Left colon (tissue), 2 donors: Measurements from ENCODE around the gene SINHCAF. TPM values are rescaled to one million over a fixed set of nuclear protein-coding genes. Genes with fewer than 3 reads are reported as not detected.
"Not testable (repeated sequence)": the region's sequence is repeated elsewhere in the genome, so short reads cannot be mapped to it uniquely, and the experiment has no call there.

Experiments used
- ATAC-seq: fragments of 200-7000 bp; cut with Tn5 transposase; one replicate; pipeline ENCODE4 v1.9.1; 2020; ENCODE audit warnings: mild to moderate bottlenecking, moderate library complexity
- DNase-seq, 2 donors: peaks; one replicate each; pipeline ENCODE4 v3.0.0-alpha.2; 2020
- intact Hi-C, 2 donors: fragments of 100-400 bp; cut with DNase I in 1 of 2; cut with micrococcal nuclease in 1 of 2; formaldehyde crosslinking; loops; one replicate each; pipeline versions ENCODE4 v1.11.2 to v1.14.0; 2022; cut with DNase I, micrococcal nuclease
- total RNA-seq, 2 donors: library from RNA; stranded (reverse); fragmentation: NEBNext Ultra II Directional; extraction: Animal tissue kit (Norgen Biotek cat#: 25700); gene quantifications; one replicate each; pipeline ENCODE4 v1.2.1, GENCODE V29; 2021
- donor health status: DM: no; HTN: no; CAD: no.
- donor health status: DM: yes; HTN: yes; CAD: no.

Gene SINHCAF
- total RNA-seq, 2 donors from 2014 or later, result 66.7 to 71.0 TPM

GRCh38 chr12:31246470-31246850 is 79.5 kb downstream of the SINHCAF start:
- intact Hi-C loops, result no loop called here
- ATAC-seq, result no peak
- DNase-seq, result no peak

DNA sequence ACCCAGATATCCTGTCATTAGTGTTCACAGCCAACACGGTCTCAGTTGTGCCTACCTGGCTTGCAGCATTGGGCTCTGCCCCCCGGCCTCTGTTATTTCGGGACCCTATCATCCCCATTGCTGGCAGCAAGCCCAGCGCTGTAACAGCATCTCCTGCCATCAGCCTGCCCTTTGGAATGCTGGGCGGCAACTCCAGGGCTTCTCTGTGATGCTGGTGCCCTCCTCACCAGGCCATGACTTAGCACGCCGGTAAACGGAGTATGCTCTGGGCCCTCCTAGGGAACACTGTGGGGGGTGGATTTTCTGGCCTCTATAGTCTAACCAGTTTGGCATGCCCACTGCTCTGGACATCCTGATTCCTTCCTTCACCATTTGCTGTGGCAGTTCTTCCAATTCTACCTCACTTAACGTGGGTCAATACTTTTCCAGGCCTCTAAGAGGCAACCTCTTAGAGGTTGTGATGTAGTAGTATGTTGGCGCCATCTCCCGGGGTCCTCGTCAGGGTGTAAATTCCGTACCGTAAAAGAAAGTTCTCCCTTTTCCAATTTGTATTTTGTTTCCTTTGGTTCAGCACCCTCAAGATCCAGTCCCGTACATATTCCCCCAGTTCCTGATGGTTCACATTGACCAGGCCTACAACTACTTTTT is 80.0 kb downstream of the SINHCAF start:
- no peak for DNase-seq
- intact Hi-C loops, result no loop called here
- no peak for ATAC-seq

DNA sequence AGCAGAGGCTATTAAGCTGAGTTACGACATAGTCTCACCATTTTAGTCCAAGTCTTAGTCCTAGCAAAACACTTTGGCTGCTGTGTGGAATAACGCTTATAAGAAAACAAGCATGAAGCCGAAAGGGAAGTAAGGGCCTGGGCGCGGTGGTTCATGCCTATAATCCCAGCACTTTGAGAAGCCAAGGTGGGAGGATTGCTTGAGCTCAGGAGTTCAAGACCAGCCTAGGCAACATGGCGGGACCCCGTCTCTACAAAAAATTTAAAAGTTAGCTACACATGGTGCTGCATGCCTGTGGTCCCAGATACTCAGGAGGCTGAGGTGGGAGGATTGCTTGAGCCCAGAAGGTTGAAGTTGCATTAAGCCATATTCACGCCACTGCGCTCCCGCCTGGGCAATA is 83.5 kb downstream of the SINHCAF start:
- DNase-seq, ATAC-seq, intact Hi-C loops: not testable (repeated sequence)

DNA sequence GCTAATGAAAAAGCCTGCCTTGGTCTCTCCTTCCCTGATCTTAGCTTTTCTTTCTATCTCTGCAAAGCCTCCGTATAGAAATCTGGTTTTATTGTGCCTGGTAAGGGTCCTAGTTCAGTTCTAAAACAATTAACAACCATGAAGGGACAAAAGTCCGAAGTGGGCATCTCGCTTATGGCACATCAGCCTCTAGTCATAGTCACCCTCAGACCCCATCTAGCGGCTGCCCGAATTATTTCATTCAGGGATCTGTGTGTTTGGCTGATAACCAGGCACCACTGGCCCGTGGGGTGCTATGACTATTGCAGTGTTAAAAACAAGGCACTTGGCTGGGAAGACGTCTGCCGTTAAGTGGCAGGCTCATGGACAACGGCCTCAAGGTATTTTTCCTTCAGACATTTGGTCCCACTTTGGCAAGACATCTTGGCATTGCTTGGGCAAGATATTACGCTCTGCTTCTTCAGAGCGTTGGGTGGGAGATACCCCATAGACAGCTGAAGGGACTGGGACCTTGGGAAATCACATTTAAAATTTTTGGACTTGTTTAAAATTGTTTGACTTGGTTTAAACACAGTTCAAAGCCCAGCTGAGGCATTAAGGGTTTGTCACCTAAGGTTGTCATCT is 87.1 kb downstream of the SINHCAF start:
- DNase-seq, result peak; percentile 51 to 76
- peak; percentile 70 for ATAC-seq
- intact Hi-C loops, result loop anchor here in 1 of 2 donors (5.0 kb wide), 1 partner anchor 397 kb away; no protein-coding TSS in a partner anchor

DNA sequence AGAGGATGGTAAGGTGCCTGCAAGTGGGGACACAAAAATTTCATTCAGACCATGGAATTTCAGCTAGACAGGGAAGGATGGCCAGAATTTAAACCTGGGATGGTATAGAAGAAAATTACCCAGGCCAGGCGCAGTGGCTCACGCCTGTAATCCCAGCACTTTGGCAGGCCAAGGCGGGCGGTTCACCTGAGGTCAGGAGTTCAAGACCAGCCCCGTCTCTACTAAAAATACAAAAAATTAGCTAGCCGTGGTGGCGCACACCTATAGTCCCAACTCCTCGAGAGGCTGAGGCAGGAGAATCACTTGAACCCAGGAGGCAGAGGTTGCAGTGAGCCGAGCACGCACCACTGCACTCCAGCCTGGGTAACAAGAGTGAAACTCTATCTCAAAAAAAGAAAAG is 87.6 kb downstream of the SINHCAF start:
- DNase-seq, ATAC-seq: not testable (repeated sequence)
- intact Hi-C loops, result loop anchor here in 1 of 2 donors (5.0 kb wide), 1 partner anchor 396 kb away; no protein-coding TSS in a partner anchor

DNA sequence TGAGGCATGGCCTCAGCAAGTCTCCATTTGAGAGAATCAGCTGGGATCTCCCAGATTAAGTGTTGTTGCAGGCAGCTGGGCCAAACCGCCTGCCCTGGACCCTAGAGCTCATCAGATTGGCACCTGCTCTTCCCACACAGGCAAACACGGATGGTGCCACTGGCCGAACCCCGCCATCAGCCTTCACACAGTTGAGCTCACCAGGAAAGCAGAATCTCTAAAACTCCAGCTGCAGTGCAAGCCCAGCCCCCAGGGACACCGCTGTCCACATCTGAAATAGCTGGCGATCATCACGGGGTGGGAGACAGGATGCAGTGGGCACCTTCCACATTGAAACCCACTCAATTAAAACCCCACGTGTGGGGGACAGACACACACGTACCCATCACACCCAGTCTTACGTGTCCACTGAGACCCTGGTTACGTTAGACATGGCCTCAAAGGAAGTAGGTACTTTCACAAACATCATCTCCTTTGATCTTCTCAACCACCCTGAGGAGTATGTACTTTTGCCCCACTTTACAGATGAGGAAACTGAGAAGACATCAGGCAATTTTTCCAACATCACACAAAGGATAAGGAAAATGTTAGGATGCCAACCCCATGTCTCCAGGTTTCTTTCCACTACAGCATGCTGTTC is 88.8 kb downstream of the SINHCAF start:
- intact Hi-C loops, result loop anchor here in 1 of 2 donors (5.0 kb wide), 1 partner anchor 395 kb away; no protein-coding TSS in a partner anchor
- DNase-seq, result no peak
- ATAC-seq, result no peak

DNA sequence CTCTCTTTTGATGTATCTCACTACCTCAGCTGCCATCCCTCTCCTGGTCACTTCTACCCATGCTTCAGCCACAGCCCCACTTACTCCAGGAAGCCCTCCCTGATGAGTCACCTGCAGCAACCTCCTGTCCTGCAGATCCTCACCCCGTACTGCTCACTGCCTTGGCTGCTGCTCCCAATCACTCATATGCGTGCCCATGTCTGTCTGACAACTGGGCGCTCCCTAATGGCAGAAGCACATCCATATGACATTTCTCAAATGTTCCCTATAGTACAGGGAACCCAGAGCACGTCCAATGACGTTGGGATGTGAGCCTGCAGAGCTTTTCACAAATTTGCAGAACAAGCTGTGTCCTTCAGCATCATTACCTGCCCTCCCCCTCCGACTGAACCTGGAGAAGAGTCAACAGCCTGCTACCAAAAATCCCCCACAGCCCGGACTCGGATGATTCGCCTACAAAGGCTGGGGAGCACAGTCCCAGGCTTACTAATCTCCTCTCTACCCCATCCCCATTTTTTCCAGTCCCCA is 90.0 kb downstream of the SINHCAF start:
- ATAC-seq (no peak), DNase-seq (no peak)
- intact Hi-C loops, result loop anchor here in 1 of 2 donors (5.0 kb wide), 1 partner anchor 394 kb away; no protein-coding TSS in a partner anchor

DNA sequence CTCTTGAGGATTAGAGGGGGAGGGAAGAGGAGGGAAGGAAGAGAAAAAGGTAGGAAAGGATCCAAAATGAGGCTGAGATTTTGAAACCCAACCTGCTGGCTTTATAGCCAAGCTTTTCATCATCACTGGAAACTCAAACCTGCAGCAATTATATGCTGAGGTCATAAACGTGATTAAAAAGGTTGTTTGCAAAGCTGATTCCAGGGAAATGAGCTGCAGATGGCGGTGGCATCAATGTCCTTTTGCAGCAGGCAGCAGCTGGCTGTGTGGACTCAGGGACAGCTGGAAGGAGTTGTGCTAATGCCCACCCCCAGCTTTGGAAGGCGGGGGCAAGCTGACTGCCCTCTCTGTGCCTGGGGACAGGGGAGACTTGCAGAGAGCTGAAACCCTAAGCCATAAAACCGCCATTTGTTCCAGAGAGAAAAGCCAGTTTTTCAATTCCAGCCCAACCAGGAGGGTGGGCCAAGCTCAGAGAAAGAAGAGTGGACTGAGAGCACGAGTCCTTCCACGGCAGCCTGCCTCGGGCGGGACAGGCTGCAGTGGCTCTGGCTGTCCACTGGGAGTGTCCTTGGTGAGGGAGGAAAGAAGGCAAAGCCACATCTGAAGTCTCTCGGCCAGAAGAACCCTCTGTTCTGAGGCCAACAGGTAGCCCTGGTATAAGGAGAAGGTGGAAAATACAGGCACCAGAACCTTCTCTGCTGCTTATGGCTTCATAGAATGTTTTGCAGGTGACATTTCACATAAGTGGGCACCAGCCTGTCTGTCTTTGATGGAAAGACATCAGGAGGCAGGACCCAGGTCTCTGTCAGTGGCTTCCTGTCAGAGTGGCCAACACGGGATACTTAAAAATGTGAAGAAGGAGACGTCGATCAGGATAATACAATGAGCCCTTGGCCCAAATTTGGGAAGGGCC is 90.7 kb downstream of the SINHCAF start:
- peak in 1 of 2 donors; percentile 33 for DNase-seq
- peak; percentile 84 for ATAC-seq
- intact Hi-C loops, result loop anchor here in 1 of 2 donors (5.0 kb wide), 1 partner anchor 393 kb away; no protein-coding TSS in a partner anchor

GRCh38 chr12:31234053-31234840 is 91.7 kb downstream of the SINHCAF start:
- DNase-seq (no peak), ATAC-seq (no peak)
- intact Hi-C loops, result no loop called here

DNA sequence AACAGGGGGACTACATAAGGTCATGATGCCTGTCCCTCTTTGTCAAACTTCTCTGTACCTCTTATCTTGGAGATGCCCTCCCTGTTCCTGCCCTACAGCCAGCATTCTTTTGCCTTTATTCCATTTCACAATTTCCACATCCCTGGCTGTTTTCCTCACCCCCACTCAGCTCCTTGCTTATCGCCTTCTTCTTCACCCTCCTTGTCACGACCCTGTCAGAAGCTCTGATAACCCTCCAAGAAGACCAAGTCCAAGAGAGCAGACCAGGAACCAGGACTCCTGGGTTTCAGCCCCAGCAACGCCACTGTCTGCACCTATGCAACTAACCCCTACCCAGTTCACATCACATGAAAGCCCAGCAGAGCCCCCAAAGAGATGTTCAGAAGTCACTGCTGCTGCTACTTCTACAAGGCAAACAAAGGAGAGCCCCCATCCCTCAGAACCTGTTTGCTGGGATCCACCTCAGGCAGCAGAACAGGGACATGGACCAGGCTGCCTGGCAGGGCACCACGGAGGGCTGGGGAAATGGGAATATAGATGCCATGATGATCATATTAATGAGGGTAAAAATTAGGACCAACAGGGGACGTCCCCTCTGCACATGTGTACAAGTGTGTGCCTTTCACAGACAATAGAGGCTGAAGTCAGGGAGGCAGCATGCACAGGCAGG is 92.8 kb downstream of the SINHCAF start:
- intact Hi-C loops, result no loop called here
- DNase-seq (no peak), ATAC-seq (no peak)

DNA sequence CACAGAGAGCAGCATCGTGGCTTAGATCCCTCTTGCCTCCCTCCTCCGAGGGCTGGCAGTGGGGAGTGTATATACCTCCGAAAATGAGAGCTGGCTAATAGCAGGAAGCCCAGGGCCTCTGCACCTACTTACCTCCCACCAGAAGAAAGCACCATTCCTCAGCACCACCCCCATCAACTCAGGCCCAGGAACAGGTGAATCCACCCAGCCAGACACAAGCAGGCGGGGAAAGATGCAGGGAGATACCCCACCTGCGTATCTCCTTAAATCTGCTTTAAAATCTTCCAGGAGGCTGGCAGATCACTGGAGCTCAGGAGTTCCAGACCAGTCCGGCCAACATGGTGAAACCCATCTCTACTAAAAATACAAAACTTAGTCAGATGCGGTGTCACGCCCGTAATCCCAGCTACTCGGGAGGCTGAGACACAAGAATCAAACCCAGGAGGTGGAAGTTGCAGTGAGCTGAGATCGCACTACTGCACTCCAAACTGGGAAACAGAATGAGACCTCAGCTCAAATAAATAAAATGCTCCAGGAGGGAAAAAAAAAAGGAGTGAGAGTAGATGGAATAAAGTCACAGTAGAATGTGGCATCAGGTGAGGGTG is 93.5 kb downstream of the SINHCAF start:
- ATAC-seq, result no peak
- no peak for DNase-seq
- intact Hi-C loops, result no loop called here

DNA sequence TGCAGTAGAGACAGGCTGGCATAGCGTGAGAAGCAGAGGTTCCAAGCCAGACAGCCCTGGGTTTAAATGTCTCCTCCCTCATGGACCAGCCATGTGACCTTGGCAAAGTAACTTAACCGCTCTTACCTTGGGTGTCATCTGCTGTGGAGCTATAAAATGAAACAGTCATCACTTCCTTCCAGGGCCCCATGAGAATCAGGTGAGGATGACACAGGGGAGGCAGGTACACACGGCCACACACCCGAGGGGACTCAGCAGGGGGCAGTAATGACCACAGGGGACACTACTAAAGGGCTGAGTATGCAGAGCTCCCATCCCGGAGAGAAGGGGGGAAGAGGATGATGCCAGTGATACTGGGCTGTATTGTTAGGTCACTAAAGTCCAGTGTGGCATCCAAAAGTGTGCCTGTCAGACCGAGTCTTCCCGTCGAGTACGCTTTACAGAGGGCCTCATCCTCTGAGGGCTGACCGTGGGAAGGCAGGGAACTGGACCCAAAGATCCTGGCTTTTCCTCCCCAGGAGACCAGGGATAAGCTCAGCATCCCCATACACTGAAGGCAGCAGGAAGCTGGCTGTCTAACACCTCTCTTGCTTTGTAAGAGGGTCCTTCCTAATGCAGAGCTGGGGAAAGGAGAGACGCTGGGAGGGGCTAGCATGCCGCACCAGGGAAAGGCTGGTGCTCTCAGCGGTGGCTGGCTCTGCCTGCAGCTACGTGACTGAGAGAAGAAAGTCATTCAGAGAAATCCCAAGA is 94.2 kb downstream of the SINHCAF start:
- DNase-seq (no peak), ATAC-seq (no peak)
- intact Hi-C loops, result no loop called here
